ENCODE data around the gene C20orf96. TPM values are rescaled to one million over a fixed set of nuclear protein-coding genes. Genes with fewer than 3 reads are reported as not detected.

Gene C20orf96
- polyA plus RNA-seq, 1 donor (not counting 4 experiments of a cell fraction or from before 2014, with no cell fraction given), result 3.6 TPM

GRCh38 chr20:288956-289692, 1.4 kb downstream of the C20orf96 start:
- Histone ChIP-seq H3K36me3 (ENCODE audit: control insufficient read depth in 2 of 2, extremely low read depth in 1 of 2, insufficient read depth in 2 of 2, low read length in 2 of 2) (no peaks in the 10 kb centered on the region), H4K20me1 (ENCODE audit: control insufficient read depth, extremely low read depth, insufficient read depth, low read length) (no peaks in the 10 kb centered on the region), H3K4me2 (ENCODE audit: control insufficient read depth, extremely low read depth, insufficient read depth, low read depth, low read length) (no peak overlapping the region), H3K9ac (ENCODE audit: control insufficient read depth, extremely low read depth, insufficient read depth, low read length) (no peak overlapping the region), H3K4me1 (ENCODE audit: control insufficient read depth, extremely low read depth, insufficient read depth, low read length) (peaks cover 6% of the 10 kb centered on the region), H2AFZ (ENCODE audit: control insufficient read depth, low read length) (no peak overlapping the region), H3K27me3 (ENCODE audit: control insufficient read depth, extremely low read depth, insufficient read depth, low read length) (no peaks in the 10 kb centered on the region), H3K79me2 (ENCODE audit: control insufficient read depth, insufficient read depth, low read length) (no peaks in the 10 kb centered on the region), H3K9me1 (ENCODE audit: control insufficient read depth, extremely low read depth, insufficient read depth, low read length) (no peaks in the 10 kb centered on the region), H3K9me3 (ENCODE audit: control insufficient read depth, low read depth, low read length) (no peaks in the 10 kb centered on the region), H3K4me3 (ENCODE audit: control insufficient read depth in 2 of 3, extremely low read depth in 1 of 3, insufficient read depth in 2 of 3, low read depth in 1 of 3, low read length in 3 of 3) (no peak overlapping the region), H3K27ac (ENCODE audit: control insufficient read depth, insufficient read depth, low read length) (no peak overlapping the region)
- dilution Hi-C loops (cut with MboI; ENCODE audit: extremely low pct_ligation_motif_present, low sequenced_read_pairs), result no loop called here
- DNase-seq (ENCODE audit: low read depth, low spot score) (no peak), FAIRE-seq (no peak)
- TF ChIP-seq, protein P1, sequence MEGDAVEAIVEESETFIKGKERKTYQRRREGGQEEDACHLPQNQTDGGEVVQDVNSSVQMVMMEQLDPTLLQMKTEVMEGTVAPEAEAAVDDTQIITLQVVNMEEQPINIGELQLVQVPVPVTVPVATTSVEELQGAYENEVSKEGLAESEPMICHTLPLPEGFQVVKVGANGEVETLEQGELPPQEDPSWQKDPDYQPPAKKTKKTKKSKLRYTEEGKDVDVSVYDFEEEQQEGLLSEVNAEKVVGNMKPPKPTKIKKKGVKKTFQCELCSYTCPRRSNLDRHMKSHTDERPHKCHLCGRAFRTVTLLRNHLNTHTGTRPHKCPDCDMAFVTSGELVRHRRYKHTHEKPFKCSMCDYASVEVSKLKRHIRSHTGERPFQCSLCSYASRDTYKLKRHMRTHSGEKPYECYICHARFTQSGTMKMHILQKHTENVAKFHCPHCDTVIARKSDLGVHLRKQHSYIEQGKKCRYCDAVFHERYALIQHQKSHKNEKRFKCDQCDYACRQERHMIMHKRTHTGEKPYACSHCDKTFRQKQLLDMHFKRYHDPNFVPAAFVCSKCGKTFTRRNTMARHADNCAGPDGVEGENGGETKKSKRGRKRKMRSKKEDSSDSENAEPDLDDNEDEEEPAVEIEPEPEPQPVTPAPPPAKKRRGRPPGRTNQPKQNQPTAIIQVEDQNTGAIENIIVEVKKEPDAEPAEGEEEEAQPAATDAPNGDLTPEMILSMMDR (optimal IDR thresholded peaks at IDR 0.05 in 1 of 3, IDR thresholded peaks at IDR 0.05 in 1 of 3, conservative IDR thresholded peaks at IDR 0.05 in 1 of 3; ENCODE audit: extremely low read depth in 1 of 3, insufficient read depth in 2 of 3, low read length in 3 of 3), result no peak
- TF ChIP-seq EZH2 (IDR thresholded peaks at IDR 0.05; ENCODE audit: low read length), result no peak

GRCh38 chr20:286508-286907, 4.0 kb downstream of the C20orf96 start:
- no peak overlapping the region for H3K9ac ChIP-seq (ENCODE audit: control insufficient read depth, extremely low read depth, insufficient read depth, low read length)
- FAIRE-seq, result no peak

More at GRCh38 chr20:286508-286907, 4.0 kb downstream of the C20orf96 start:
- Histone ChIP-seq H3K4me1 (ENCODE audit: control insufficient read depth, extremely low read depth, insufficient read depth, low read length) (peaks cover 6% of the 10 kb centered on the region), H4K20me1 (ENCODE audit: control insufficient read depth, extremely low read depth, insufficient read depth, low read length) (no peaks in the 10 kb centered on the region), H3K4me2 (ENCODE audit: control insufficient read depth, extremely low read depth, insufficient read depth, low read depth, low read length) (no peak overlapping the region), H3K4me3 (ENCODE audit: control insufficient read depth in 2 of 3, extremely low read depth in 1 of 3, insufficient read depth in 2 of 3, low read depth in 1 of 3, low read length in 3 of 3) (no peak overlapping the region), H2AFZ (ENCODE audit: control insufficient read depth, low read length) (no peak overlapping the region), H3K27me3 (ENCODE audit: control insufficient read depth, extremely low read depth, insufficient read depth, low read length) (no peaks in the 10 kb centered on the region), H3K36me3 (ENCODE audit: control insufficient read depth in 2 of 2, extremely low read depth in 1 of 2, insufficient read depth in 2 of 2, low read length in 2 of 2) (no peaks in the 10 kb centered on the region), H3K27ac (ENCODE audit: control insufficient read depth, insufficient read depth, low read length) (no peak overlapping the region), H3K9me3 (ENCODE audit: control insufficient read depth, low read depth, low read length) (no peaks in the 10 kb centered on the region), H3K79me2 (ENCODE audit: control insufficient read depth, insufficient read depth, low read length) (no peaks in the 10 kb centered on the region), H3K9me1 (ENCODE audit: control insufficient read depth, extremely low read depth, insufficient read depth, low read length) (no peaks in the 10 kb centered on the region)
- no peak for TF ChIP-seq EZH2 (IDR thresholded peaks at IDR 0.05; ENCODE audit: low read length)
- TF ChIP-seq, protein P1 (optimal IDR thresholded peaks at IDR 0.05 in 1 of 3, IDR thresholded peaks at IDR 0.05 in 1 of 3, conservative IDR thresholded peaks at IDR 0.05 in 1 of 3; ENCODE audit: extremely low read depth in 1 of 3, insufficient read depth in 2 of 3, low read length in 3 of 3), result no peak
- dilution Hi-C loops (cut with MboI; ENCODE audit: extremely low pct_ligation_motif_present, low sequenced_read_pairs), result no loop called here
- DNase-seq (ENCODE audit: low read depth, low spot score), result no peak
